Measurements from ENCODE around the gene ZNF135. TPM values are rescaled to one million over a fixed set of nuclear protein-coding genes. Genes with fewer than 3 reads are reported as not detected.

ZNF135 gene
- total RNA-seq, 1 donor from 2014 or later = 1.7 TPM

- H3K4me2 ChIP-seq (ENCODE audit: low read length) = no peak overlapping the region
- no peak overlapping the region for H3K27ac ChIP-seq (ENCODE audit: low read depth, low read length)
- no peak overlapping the region for H2AFZ ChIP-seq (ENCODE audit: low read depth, low read length)
- Mint-ChIP-seq H3K27me3 (ENCODE audit: low read depth, unreplicated experiment) (no peaks in the 10 kb centered on the region), H3K9me3 (ENCODE audit: unreplicated experiment) (peaks cover 68% of the 10 kb centered on the region), H3K27ac (ENCODE audit: unreplicated experiment) (no peak overlapping the region), H3K4me3 (ENCODE audit: unreplicated experiment) (no peak overlapping the region), H3K36me3 (ENCODE audit: low read depth, unreplicated experiment) (peaks cover 25% of the 10 kb centered on the region), H3K4me1 (ENCODE audit: low read depth, unreplicated experiment) (no peaks in the 10 kb centered on the region)
- TF ChIP-seq, protein P1, sequence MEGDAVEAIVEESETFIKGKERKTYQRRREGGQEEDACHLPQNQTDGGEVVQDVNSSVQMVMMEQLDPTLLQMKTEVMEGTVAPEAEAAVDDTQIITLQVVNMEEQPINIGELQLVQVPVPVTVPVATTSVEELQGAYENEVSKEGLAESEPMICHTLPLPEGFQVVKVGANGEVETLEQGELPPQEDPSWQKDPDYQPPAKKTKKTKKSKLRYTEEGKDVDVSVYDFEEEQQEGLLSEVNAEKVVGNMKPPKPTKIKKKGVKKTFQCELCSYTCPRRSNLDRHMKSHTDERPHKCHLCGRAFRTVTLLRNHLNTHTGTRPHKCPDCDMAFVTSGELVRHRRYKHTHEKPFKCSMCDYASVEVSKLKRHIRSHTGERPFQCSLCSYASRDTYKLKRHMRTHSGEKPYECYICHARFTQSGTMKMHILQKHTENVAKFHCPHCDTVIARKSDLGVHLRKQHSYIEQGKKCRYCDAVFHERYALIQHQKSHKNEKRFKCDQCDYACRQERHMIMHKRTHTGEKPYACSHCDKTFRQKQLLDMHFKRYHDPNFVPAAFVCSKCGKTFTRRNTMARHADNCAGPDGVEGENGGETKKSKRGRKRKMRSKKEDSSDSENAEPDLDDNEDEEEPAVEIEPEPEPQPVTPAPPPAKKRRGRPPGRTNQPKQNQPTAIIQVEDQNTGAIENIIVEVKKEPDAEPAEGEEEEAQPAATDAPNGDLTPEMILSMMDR (IDR thresholded peaks at IDR 0.05; ENCODE audit: insufficient read depth, low read depth, low read length) = no peak
- no peak for TF ChIP-seq EZH2 (IDR thresholded peaks at IDR 0.05; ENCODE audit: insufficient read depth, low read length)
- peaks cover 59% of the 10 kb centered on the region for H3K9me3 ChIP-seq (ENCODE audit: insufficient read depth, low read depth, low read length)
- no peak overlapping the region for H3K4me3 ChIP-seq (ENCODE audit: insufficient read depth, low read depth, low read length)
- DNase-seq (ENCODE audit: low read depth) (no peak), FAIRE-seq (no peak)
- H3K9ac ChIP-seq (ENCODE audit: low read length) = no peak overlapping the region
- no peaks in the 10 kb centered on the region for H3K27me3 ChIP-seq (ENCODE audit: insufficient read depth, low read length)
- H4K20me1 ChIP-seq (ENCODE audit: insufficient read depth, low read length) = no peaks in the 10 kb centered on the region
- no peaks in the 10 kb centered on the region for H3K4me1 ChIP-seq (ENCODE audit: insufficient read depth, low read length)
- H3K36me3 ChIP-seq (ENCODE audit: insufficient read depth, low read length) = no peaks in the 10 kb centered on the region
- H3K79me2 ChIP-seq (ENCODE audit: insufficient read depth, low read length) = no peaks in the 10 kb centered on the region
Measured at GRCh38 chr19:58117841-58118575, 58.9 kb downstream of the ZNF135 start.

DNA sequence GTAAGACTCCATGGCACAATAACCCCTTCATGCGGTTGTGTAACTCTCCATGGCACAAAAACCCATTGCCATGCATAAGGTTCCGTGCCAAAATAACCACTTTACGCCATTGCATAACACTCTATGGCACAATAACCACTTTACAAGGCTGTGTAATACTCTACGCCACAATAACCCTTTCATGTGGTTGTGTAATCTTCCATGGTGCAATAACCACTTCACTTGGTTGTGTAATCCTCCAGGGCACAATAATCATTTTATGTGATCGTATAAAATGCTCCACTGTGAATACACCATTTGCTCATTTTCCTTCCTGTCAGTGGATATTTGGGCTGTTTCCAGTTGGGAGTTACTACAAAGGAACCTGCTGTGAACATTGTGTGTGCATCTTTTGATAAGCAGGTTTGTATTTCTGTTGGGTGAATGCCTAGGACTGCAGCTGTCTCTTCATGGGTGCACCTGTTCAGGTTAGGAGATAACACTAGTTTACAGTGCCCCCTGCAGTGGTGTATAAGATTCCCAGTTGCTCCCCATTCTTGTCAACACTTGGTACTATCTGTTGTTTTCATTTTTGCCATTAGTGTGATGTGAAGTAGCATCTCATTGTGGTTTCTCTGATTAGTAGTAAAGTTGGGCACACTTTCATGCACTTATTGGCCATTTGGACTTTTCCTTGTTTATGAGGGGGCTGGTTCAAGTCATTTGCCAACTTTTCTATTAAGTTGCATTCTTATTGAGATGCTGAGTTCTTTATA, 60.1 kb downstream of the ZNF135 start:
- H4K20me1 ChIP-seq (ENCODE audit: insufficient read depth, low read length) = no peaks in the 10 kb centered on the region
- peaks cover 71% of the 10 kb centered on the region for H3K9me3 Mint-ChIP-seq (ENCODE audit: unreplicated experiment)
- H3K4me1 ChIP-seq (ENCODE audit: insufficient read depth, low read length) = no peaks in the 10 kb centered on the region
- H3K4me1 Mint-ChIP-seq (ENCODE audit: low read depth, unreplicated experiment) = no peaks in the 10 kb centered on the region
- H3K36me3 Mint-ChIP-seq (ENCODE audit: low read depth, unreplicated experiment) = peaks cover 31% of the 10 kb centered on the region
- FAIRE-seq = no peak
- no peaks in the 10 kb centered on the region for H3K79me2 ChIP-seq (ENCODE audit: insufficient read depth, low read length)
- H3K27me3 Mint-ChIP-seq (ENCODE audit: low read depth, unreplicated experiment) = no peaks in the 10 kb centered on the region
- H3K4me3 Mint-ChIP-seq (ENCODE audit: unreplicated experiment) = no peak overlapping the region
- H3K27me3 ChIP-seq (ENCODE audit: insufficient read depth, low read length) = no peaks in the 10 kb centered on the region
- no peak for DNase-seq (ENCODE audit: low read depth)
- H3K9ac ChIP-seq (ENCODE audit: low read length) = no peak overlapping the region
- TF ChIP-seq EZH2 (IDR thresholded peaks at IDR 0.05; ENCODE audit: insufficient read depth, low read length) = no peak
- TF ChIP-seq, protein P1 (IDR thresholded peaks at IDR 0.05; ENCODE audit: insufficient read depth, low read depth, low read length) = no peak
- no peak overlapping the region for H3K4me2 ChIP-seq (ENCODE audit: low read length)
- no peak overlapping the region for H3K27ac Mint-ChIP-seq (ENCODE audit: unreplicated experiment)
- no peaks in the 10 kb centered on the region for H3K36me3 ChIP-seq (ENCODE audit: insufficient read depth, low read length)
- H3K9me3 ChIP-seq (ENCODE audit: insufficient read depth, low read depth, low read length) = peaks cover 64% of the 10 kb centered on the region
- H2AFZ ChIP-seq (ENCODE audit: low read depth, low read length) = no peak overlapping the region
- H3K4me3 ChIP-seq (ENCODE audit: insufficient read depth, low read depth, low read length) = no peak overlapping the region
- no peak overlapping the region for H3K27ac ChIP-seq (ENCODE audit: low read depth, low read length)

Other genes with a start within 250 kb of the ZNF135 start
- 7.2 and 9.6 TPM in 2 replicates for gene ZNF552, start 244.4 kb upstream of the ZNF135 start, total RNA-seq
- gene ZNF587B, start 229.0 kb upstream of the ZNF135 start, total RNA-seq = 15.2 and 17.9 TPM in 2 replicates
- 36.7 and 37.4 TPM in 2 replicates for gene ZNF587, start 209.4 kb upstream of the ZNF135 start, total RNA-seq
- gene ZNF814, start 170.2 kb upstream of the ZNF135 start, total RNA-seq = 31.6 and 34.7 TPM in 2 replicates
- 16.2 and 17.2 TPM in 2 replicates for gene ZNF417, start 142.7 kb upstream of the ZNF135 start, total RNA-seq
- 5.5 and 10.4 TPM in 2 replicates for gene ZNF418, start 123.9 kb upstream of the ZNF135 start, total RNA-seq
- gene ZNF256, start 111.6 kb upstream of the ZNF135 start, total RNA-seq = 7.1 and 7.3 TPM in 2 replicates
- 0.66 and 1.5 TPM in 2 replicates for gene C19orf18, start 84.7 kb upstream of the ZNF135 start, total RNA-seq
- 13.5 and 14.3 TPM in 2 replicates for gene ZNF606, start 56.5 kb upstream of the ZNF135 start, total RNA-seq
- gene ZSCAN1, start 25.3 kb upstream of the ZNF135 start, total RNA-seq = not detected in 2 replicates
- 28.6 and 31.8 TPM in 2 replicates for gene ZSCAN18, start 38.9 kb downstream of the ZNF135 start, total RNA-seq
- 10.8 and 11.1 TPM in 2 replicates for gene ZNF329, start 91.5 kb downstream of the ZNF135 start, total RNA-seq
- gene ZNF274, start 123.8 kb downstream of the ZNF135 start, total RNA-seq = 38.5 and 39.0 TPM in 2 replicates
- gene ZNF544, start 169.6 kb downstream of the ZNF135 start, total RNA-seq = 23.4 and 23.7 TPM in 2 replicates
- 10.0 and 10.4 TPM in 2 replicates for gene ZNF8, start 219.7 kb downstream of the ZNF135 start, total RNA-seq
- gene ERVK3-1, start 246.1 kb downstream of the ZNF135 start, total RNA-seq = 34.6 and 40.9 TPM in 2 replicates

Measured in astrocyte (in vitro differentiated cells and primary cell).